Activated CD4-positive, alpha-beta T cell treated with anti-CD3 and anti-CD28 coated beads, Interleukin-2, amount 10 ng/mL, durations not matched to agents 24 days and 14 days (primary cell): Measurements from ENCODE around the gene C9orf78. TPM values are rescaled to one million over a fixed set of nuclear protein-coding genes. Genes with fewer than 3 reads are reported as not detected.

Experiments
- DNase-seq: peaks from one replicate; pipeline ENCODE4 v3.0.0; 2022
- H3K27ac Mint-ChIP-seq: one replicate; pipeline ENCODE4 v1.8.0; 2022; ENCODE audit warnings: mild to moderate bottlenecking, mixed read lengths
- H3K27me3 Mint-ChIP-seq: one replicate; pipeline ENCODE4 v1.8.0; 2022; ENCODE audit warnings: mixed read lengths
- H3K36me3 Mint-ChIP-seq: one replicate; pipeline ENCODE4 v1.8.0; 2022; ENCODE audit warnings: low read depth, mild to moderate bottlenecking, mixed read lengths
- H3K4me1 Mint-ChIP-seq: one replicate; pipeline ENCODE4 v1.8.0; 2021; ENCODE audit warnings: mixed read lengths
- H3K4me3 Mint-ChIP-seq: one replicate; pipeline ENCODE4 v1.8.0; 2022; ENCODE audit warnings: mild to moderate bottlenecking, moderate library complexity, mixed read lengths
- H3K9me3 Mint-ChIP-seq: one replicate; pipeline ENCODE4 v1.8.0; 2021; ENCODE audit warnings: mixed read lengths
- intact Hi-C: fragments of 100-400 bp; cut with micrococcal nuclease; formaldehyde crosslinking; loops from one replicate; pipeline ENCODE4 v1.15.1; 2023
- total RNA-seq: library from RNA; stranded (reverse); gene quantifications from 2 replicates; pipeline ENCODE4 v1.2.3, GENCODE V29; 2022

Gene C9orf78
- total RNA-seq, 1 donor from 2014 or later, result 59.9 TPM

- Mint-ChIP-seq H3K4me3 (no peak overlapping the region), H3K36me3 (peaks cover 35% of the 10 kb centered on the region), H3K9me3 (no peaks in the 10 kb centered on the region)
Observed at GRCh38 chr9:129873563-129874190, 38.6 kb upstream of the C9orf78 start.

DNA sequence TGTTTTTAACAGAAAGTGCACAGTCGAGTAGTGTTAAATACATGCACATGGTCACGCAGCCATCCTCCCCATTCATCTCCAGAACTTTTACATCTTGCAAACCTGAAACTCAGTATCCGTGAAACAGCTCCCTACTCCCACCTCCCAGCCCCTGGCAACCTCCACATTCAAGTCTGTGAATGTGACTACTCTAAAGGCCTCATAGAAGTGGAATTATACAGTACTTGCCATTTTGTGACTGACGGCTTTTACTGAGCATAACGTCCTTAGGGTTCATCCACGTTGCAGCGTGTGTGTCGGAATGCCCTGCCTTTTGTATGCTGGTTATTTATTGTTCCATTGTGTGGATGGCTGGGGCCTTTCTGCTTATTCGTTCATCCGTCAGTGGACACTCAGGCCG lies 36.0 kb upstream of the C9orf78 start:
- peaks cover 37% of the 10 kb centered on the region for H3K36me3 Mint-ChIP-seq
- peak overlapping the region; percentile 42 for H3K27ac Mint-ChIP-seq
- intact Hi-C loops, result no loop called here
- no peaks in the 10 kb centered on the region for H3K9me3 Mint-ChIP-seq
- no peak for DNase-seq
- no peaks in the 10 kb centered on the region for H3K27me3 Mint-ChIP-seq
- no peak overlapping the region for H3K4me3 Mint-ChIP-seq
- peaks cover 47% of the 10 kb centered on the region for H3K4me1 Mint-ChIP-seq

More at GRCh38 chr9:129873563-129874190, 38.6 kb upstream of the C9orf78 start:
- H3K27ac Mint-ChIP-seq, result no peak overlapping the region
- H3K27me3 Mint-ChIP-seq, result no peaks in the 10 kb centered on the region
- intact Hi-C loops, result no loop called here
- no peak for DNase-seq
- H3K4me1 Mint-ChIP-seq, result peaks cover 29% of the 10 kb centered on the region

DNA sequence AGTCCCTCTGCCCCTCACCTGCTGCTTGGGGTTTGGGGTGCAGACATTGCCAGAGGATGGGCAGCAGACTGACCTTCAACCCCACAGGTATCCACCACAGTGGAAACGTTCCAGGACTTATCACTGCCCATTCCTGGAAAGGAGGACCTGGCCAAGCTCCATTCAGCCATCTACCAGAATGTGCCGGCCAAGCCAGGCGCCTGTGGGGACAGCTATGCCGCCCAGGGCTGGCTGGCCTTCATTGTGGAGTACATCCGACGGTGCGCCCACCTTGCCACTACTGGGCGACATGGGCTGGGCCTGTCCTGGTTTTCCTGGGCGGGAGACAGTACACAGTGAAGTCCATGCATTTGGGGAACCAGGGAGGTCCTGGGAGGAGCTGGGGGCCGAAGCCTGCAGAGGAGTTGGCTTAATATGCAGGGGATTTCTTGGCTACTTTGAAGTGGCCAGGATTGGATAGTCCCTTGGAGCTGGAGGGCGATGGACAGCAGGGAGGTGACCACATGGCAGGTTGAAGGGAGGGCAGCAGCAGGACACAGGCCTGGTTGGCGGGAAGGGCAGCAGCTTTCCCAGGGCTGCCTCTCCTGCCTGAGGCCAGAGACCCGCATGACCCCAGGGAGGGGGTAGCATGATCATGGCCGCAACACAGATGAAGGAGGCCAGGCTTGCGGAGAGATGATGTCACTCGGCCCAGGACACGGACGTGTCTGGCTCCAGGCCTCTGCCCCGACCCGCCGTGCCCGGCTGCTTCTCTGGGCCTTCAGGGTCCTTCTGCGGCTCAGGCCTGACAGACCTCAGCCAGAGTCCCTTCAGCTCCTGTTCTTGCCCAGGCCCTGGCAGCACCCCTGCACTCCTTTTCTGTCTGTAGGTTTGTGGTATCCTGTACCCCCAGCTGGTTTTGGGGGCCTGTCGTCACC lies 34.8 kb upstream of the C9orf78 start:
- H3K4me1 Mint-ChIP-seq, result peaks cover 53% of the 10 kb centered on the region
- peaks cover 43% of the 10 kb centered on the region for H3K36me3 Mint-ChIP-seq
- DNase-seq, result peak; percentile 60
- peak overlapping the region; percentile 61 for H3K4me3 Mint-ChIP-seq
- peak overlapping the region; percentile 92 for H3K27ac Mint-ChIP-seq
- intact Hi-C loops, result loop anchor here (1.0 to 2.0 kb wide), 2 partner anchors 15 to 35 kb away; partner anchors contain the start of genes C9orf78 and USP20
- H3K27me3 Mint-ChIP-seq, result no peaks in the 10 kb centered on the region
- H3K9me3 Mint-ChIP-seq, result no peaks in the 10 kb centered on the region

DNA sequence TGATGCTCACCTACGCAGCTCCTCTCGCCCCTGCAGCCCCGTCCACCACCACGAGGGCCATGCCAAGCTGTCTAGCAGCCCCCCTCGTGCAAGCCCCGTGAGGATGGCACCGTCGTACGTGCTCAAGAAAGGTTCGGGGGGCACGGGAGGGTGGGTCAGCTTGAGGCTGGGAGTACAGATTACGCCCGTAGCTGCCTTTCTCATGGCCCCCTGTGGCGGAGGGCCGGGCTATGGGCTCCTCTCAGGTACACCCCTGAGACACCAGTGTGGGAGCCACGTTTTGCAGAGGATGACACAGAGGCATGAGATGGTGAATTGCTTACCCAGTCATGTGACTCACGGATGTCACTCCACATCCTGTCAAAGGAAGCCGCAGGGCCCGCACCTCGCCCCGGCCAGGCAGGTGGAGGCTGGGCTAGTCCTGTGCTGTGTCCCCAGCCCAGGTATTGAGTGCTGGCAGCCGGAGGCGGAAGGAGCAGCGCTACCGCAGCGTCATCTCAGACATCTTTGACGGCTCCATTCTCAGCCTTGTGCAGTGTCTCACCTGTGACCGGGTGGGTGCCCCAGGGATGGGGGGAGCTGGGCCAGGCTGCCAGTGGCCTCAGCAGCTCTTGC lies 33.9 kb upstream of the C9orf78 start:
- Mint-ChIP-seq H3K27me3 (no peaks in the 10 kb centered on the region), H3K9me3 (no peaks in the 10 kb centered on the region), H3K4me3 (peak overlapping the region; percentile 61), H3K36me3 (peaks cover 39% of the 10 kb centered on the region), H3K27ac (peak overlapping the region; percentile 92), H3K4me1 (peaks cover 56% of the 10 kb centered on the region)
- DNase-seq, result peak; percentile 96
- intact Hi-C loops, result loop anchor here (1.0 to 2.0 kb wide), 2 partner anchors 16 to 34 kb away; partner anchors contain the start of genes C9orf78 and USP20

- Mint-ChIP-seq H3K4me3 (peak overlapping the region; percentile 61), H3K9me3 (no peaks in the 10 kb centered on the region), H3K36me3 (peaks cover 41% of the 10 kb centered on the region), H3K4me1 (peaks cover 62% of the 10 kb centered on the region), H3K27ac (peak overlapping the region; percentile 92), H3K27me3 (no peaks in the 10 kb centered on the region)
- no peak for DNase-seq
- intact Hi-C loops, result loop anchor here (2.0 kb wide), 1 partner anchor 17 kb away; no protein-coding TSS in a partner anchor
Observed at GRCh38 chr9:129868023-129868871, 33.2 kb upstream of the C9orf78 start.

GRCh38 chr9:129867136-129868022 lies 32.3 kb upstream of the C9orf78 start:
- intact Hi-C loops, result loop anchor here (2.0 kb wide), 1 partner anchor 17 kb away; no protein-coding TSS in a partner anchor
- H3K27ac Mint-ChIP-seq, result peak overlapping the region; percentile 89
- H3K4me3 Mint-ChIP-seq, result peak overlapping the region; percentile 51
- DNase-seq, result peak; percentile 72
- H3K9me3 Mint-ChIP-seq, result no peaks in the 10 kb centered on the region
- peaks cover 66% of the 10 kb centered on the region for H3K4me1 Mint-ChIP-seq
- H3K27me3 Mint-ChIP-seq, result no peaks in the 10 kb centered on the region
- H3K36me3 Mint-ChIP-seq, result peaks cover 44% of the 10 kb centered on the region

DNA sequence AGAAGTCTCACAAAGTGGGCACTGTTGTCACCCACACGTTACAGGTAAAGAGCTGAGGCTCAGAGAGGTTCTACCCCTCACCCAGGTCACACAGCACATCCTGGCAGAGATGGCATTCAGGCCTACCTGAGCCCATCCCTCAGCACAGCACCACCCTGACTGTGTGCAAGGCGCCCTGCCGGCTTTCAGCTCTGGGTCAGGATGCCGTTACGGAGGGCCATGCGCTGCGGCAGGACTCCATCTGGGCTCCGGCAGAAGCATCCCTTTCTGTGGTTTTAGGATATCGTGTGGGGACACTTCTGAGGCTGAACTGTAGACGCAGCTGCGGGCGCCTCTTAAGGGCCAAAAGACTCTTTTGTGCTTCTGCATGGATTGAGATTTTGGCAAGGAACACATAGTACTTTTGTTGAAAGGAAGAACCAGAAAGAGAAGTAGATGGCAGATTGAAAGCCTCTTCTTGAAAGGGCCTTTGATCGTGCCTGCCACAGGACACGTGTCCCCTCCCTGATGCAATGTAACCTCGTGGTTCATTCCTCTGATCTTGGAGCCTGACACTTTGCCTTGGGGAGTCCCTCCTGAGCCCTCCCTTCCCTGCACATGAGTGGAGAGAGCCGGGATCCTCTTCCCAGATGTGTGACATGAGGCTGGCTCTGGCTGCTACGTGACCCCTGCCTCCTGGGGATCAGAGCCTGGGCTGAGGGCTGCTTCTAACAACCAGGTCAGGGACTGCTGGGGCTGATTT lies 31.5 kb upstream of the C9orf78 start:
- peak overlapping the region; percentile 89 for H3K27ac Mint-ChIP-seq
- no peaks in the 10 kb centered on the region for H3K9me3 Mint-ChIP-seq
- peaks cover 47% of the 10 kb centered on the region for H3K36me3 Mint-ChIP-seq
- intact Hi-C loops, result no loop called here
- peaks cover 70% of the 10 kb centered on the region for H3K4me1 Mint-ChIP-seq
- no peaks in the 10 kb centered on the region for H3K27me3 Mint-ChIP-seq
- DNase-seq, result peak; percentile 86
- H3K4me3 Mint-ChIP-seq, result peak overlapping the region; percentile 38

GRCh38 chr9:129865668-129866320 lies 30.7 kb upstream of the C9orf78 start:
- no peaks in the 10 kb centered on the region for H3K27me3 Mint-ChIP-seq
- peak overlapping the region; percentile 89 for H3K27ac Mint-ChIP-seq
- DNase-seq, result peak; percentile 59
- H3K9me3 Mint-ChIP-seq, result no peaks in the 10 kb centered on the region
- peaks cover 49% of the 10 kb centered on the region for H3K36me3 Mint-ChIP-seq
- peaks cover 72% of the 10 kb centered on the region for H3K4me1 Mint-ChIP-seq
- peak overlapping the region; percentile 38 for H3K4me3 Mint-ChIP-seq
- intact Hi-C loops, result no loop called here

DNA sequence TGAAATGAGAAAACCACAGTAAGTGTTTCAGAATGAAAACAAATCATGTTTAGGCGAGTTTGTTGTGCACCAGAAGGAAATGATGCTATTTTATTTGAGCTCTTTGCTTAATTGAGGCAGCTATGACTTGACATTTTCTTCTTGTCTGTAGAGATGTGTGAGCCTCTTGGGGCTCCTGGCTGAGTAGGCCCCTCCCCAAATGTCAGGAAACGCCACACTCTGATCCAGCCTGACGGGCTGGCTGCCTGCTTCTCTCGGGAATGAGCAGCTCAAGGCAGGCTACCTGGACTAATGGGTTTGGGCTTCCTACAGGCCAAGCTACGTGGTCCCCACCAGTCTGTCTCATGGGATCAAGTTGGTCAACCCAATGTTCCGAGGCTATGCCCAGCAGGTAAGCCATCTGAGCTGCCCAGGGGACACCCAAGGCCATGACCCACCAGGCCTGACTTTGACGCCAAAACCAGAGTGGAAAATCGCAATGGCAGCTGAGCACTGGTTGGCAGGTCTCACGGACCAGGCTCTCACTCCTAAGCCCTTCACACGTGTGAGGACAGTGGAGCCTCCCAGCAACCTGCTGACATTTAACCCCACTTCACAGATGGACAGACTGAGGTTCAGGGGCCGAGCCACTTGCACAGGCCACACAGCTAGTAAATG lies 30.0 kb upstream of the C9orf78 start:
- peak; percentile 68 for DNase-seq
- H3K4me3 Mint-ChIP-seq, result peak overlapping the region; percentile 45
- no peaks in the 10 kb centered on the region for H3K9me3 Mint-ChIP-seq
- H3K27ac Mint-ChIP-seq, result peak overlapping the region; percentile 93
- intact Hi-C loops, result no loop called here
- no peaks in the 10 kb centered on the region for H3K27me3 Mint-ChIP-seq
- peaks cover 71% of the 10 kb centered on the region for H3K4me1 Mint-ChIP-seq
- H3K36me3 Mint-ChIP-seq, result peaks cover 48% of the 10 kb centered on the region

DNA sequence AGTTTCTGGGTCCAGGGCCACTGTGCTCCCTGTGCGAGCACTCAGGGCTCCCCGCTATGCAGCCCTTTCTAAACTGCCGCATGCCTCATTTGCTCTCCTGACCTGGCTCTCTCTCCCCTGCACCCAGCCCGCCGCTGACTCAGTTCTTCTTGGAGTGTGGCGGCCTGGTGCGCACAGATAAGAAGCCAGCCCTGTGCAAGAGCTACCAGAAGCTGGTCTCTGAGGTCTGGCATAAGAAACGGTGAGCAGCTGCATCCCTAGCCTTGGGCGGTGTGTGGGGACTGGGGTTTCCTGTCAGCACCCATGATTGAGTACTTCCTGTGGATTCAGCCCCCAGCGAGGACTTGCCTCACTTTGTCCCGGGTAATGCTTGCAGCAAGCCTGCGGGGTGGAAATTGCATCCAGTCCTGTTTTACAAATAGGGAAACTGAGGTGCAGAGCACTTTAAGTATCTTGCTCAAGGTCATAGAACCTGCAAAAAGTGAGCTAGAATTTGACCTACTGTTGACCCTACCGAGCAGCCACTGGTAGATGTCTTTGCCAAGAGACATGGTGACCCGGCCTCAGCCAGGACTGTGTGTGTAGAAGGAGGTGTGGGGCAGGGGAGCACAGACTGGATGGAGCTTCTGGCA lies 28.1 kb upstream of the C9orf78 start:
- H3K36me3 Mint-ChIP-seq, result peaks cover 54% of the 10 kb centered on the region
- intact Hi-C loops, result no loop called here
- peaks cover 64% of the 10 kb centered on the region for H3K4me1 Mint-ChIP-seq
- H3K9me3 Mint-ChIP-seq, result no peaks in the 10 kb centered on the region
- no peaks in the 10 kb centered on the region for H3K27me3 Mint-ChIP-seq
- DNase-seq, result peak; percentile 93
- peak overlapping the region; percentile 93 for H3K27ac Mint-ChIP-seq
- H3K4me3 Mint-ChIP-seq, result peak overlapping the region; percentile 77

GRCh38 chr9:129861447-129861827 lies 26.4 kb upstream of the C9orf78 start:
- H3K27me3 Mint-ChIP-seq, result no peaks in the 10 kb centered on the region
- H3K36me3 Mint-ChIP-seq, result peaks cover 56% of the 10 kb centered on the region
- H3K4me3 Mint-ChIP-seq, result peak overlapping the region; percentile 42
- intact Hi-C loops, result loop anchor here (2.0 kb wide), 1 partner anchor 17 kb away; no protein-coding TSS in a partner anchor
- peaks cover 53% of the 10 kb centered on the region for H3K4me1 Mint-ChIP-seq
- H3K27ac Mint-ChIP-seq, result peak overlapping the region; percentile 88
- no peaks in the 10 kb centered on the region for H3K9me3 Mint-ChIP-seq
- peak; percentile 55 for DNase-seq
